Right ventricle myocardium inferior (tissue), 1 donor: ENCODE data around the gene PHF21A. TPM values are rescaled to one million over a fixed set of nuclear protein-coding genes. Genes with fewer than 3 reads are reported as not detected.

Experiments
- ATAC-seq: fragments of 200-7000 bp; cut with Tn5 transposase; one replicate; pipeline ENCODE4 v1.9.1; 2020; ENCODE audit warnings: mild to moderate bottlenecking, moderate library complexity
- DNase-seq: peaks from one replicate; pipeline ENCODE4 v3.0.0; 2021; ENCODE audit errors: missing footprints
- intact Hi-C: fragments of 100-400 bp; cut with DNase I; formaldehyde crosslinking; loops from one replicate; pipeline ENCODE4 v1.11.0; 2022
- long read RNA-seq: library from polyadenylated mRNA; unstranded; transcript quantifications from one replicate; pipeline ENCODE4 v2.0.0, GENCODE V29; 2021
- total RNA-seq: library from RNA; stranded (reverse); fragmentation: NEBNext Ultra II Directional; extraction: Animal tissue kit (Norgen Biotek cat#: 25700); gene quantifications from one replicate; pipeline ENCODE4 v1.2.1, GENCODE V29; 2021
- donor health status: DM: no; HTN: yes; CAD: no; lungs with severe emphysema.

The PHF21A gene
- 35.4 TPM for total RNA-seq
- long read RNA-seq, partial matches to known transcripts = 0 of 5 reads
- long read RNA-seq, other reads (novel, unspliced or antisense) = 5 of 5 reads

- ATAC-seq (peak; percentile 84), DNase-seq (peak; percentile 95)
- intact Hi-C loops = loop anchor here (5.0 to 10.0 kb wide), 5 partner anchors 49 to 274 kb away; partner anchors contain the start of gene CRY2
Observed at GRCh38 chr11:46121301-46121723, at the start of gene PHF21A. PHF21A (minus strand) TSS chr11:46121454; CDS start chr11:46084219, 37,235 bp downstream.

- DNase-seq = no peak
- intact Hi-C loops = no loop called here
- ATAC-seq = no peak
Observed at GRCh38 chr11:46170797-46171196, 49.5 kb upstream of the PHF21A start.

- DNase-seq (no peak), ATAC-seq (no peak)
- intact Hi-C loops = no loop called here
Observed at GRCh38 chr11:46162700-46163099, 41.4 kb upstream of the PHF21A start.

GRCh38 chr11:46161201-46161600 is 39.9 kb upstream of the PHF21A start:
- DNase-seq (no peak), ATAC-seq (no peak)
- intact Hi-C loops = no loop called here

GRCh38 chr11:46160100-46160499 is 38.8 kb upstream of the PHF21A start:
- no peak for DNase-seq
- no peak for ATAC-seq
- intact Hi-C loops = no loop called here

GRCh38 chr11:46159680-46160079 is 38.4 kb upstream of the PHF21A start:
- no peak for DNase-seq
- intact Hi-C loops = no loop called here
- no peak for ATAC-seq

- intact Hi-C loops = no loop called here
- ATAC-seq (no peak), DNase-seq (no peak)
Observed at GRCh38 chr11:46149826-46150225, 28.6 kb upstream of the PHF21A start.

- ATAC-seq (no peak), DNase-seq (no peak)
- intact Hi-C loops = no loop called here
Observed at GRCh38 chr11:46149342-46149741, 28.1 kb upstream of the PHF21A start.

- intact Hi-C loops = no loop called here
- no peak for DNase-seq
- ATAC-seq = no peak
Observed at GRCh38 chr11:46144741-46145140, 23.5 kb upstream of the PHF21A start.

GRCh38 chr11:46143049-46143806 is 22.0 kb upstream of the PHF21A start:
- DNase-seq (no peak), ATAC-seq (no peak)
- intact Hi-C loops = no loop called here

- ATAC-seq (no peak), DNase-seq (no peak)
- intact Hi-C loops = no loop called here
Observed at GRCh38 chr11:46142561-46142960, 21.3 kb upstream of the PHF21A start.

GRCh38 chr11:46141597-46141996 is 20.3 kb upstream of the PHF21A start:
- ATAC-seq (no peak), DNase-seq (no peak)
- intact Hi-C loops = no loop called here

GRCh38 chr11:46134540-46134939 is 13.3 kb upstream of the PHF21A start:
- intact Hi-C loops = no loop called here
- DNase-seq (no peak), ATAC-seq (no peak)

- intact Hi-C loops = no loop called here
- no peak for ATAC-seq
Observed at GRCh38 chr11:46134061-46134460, 12.8 kb upstream of the PHF21A start.

GRCh38 chr11:46133119-46133518 is 11.9 kb upstream of the PHF21A start:
- intact Hi-C loops = no loop called here
- no peak for DNase-seq
- peak; percentile 16 for ATAC-seq

More at GRCh38 chr11:46134061-46134460, 12.8 kb upstream of the PHF21A start:
- DNase-seq = no peak

- intact Hi-C loops = no loop called here
- DNase-seq = no peak
- ATAC-seq = no peak
Observed at GRCh38 chr11:46130286-46130940, 9.2 kb upstream of the PHF21A start.

GRCh38 chr11:46129133-46129532 is 7.9 kb upstream of the PHF21A start:
- no peak for ATAC-seq
- intact Hi-C loops = loop anchor here (10.0 kb wide), 2 partner anchors 164 to 186 kb away; no protein-coding TSS in a partner anchor
- no peak for DNase-seq

GRCh38 chr11:46127150-46127638 is 5.9 kb upstream of the PHF21A start:
- intact Hi-C loops = loop anchor here (10.0 kb wide), 2 partner anchors 162 to 188 kb away; no protein-coding TSS in a partner anchor
- DNase-seq (no peak), ATAC-seq (peak; percentile 84)

GRCh38 chr11:46125284-46125683 is 4.0 kb upstream of the PHF21A start:
- intact Hi-C loops = loop anchor here (10.0 kb wide), 2 partner anchors 160 to 190 kb away; no protein-coding TSS in a partner anchor

More at GRCh38 chr11:46125284-46125683, 4.0 kb upstream of the PHF21A start:
- ATAC-seq (no peak), DNase-seq (no peak)
